Omental fat pad (tissue), 4 donors: ENCODE data around the gene HOMER2. TPM values are rescaled to one million over a fixed set of nuclear protein-coding genes. Genes with fewer than 3 reads are reported as not detected.

Experiments
- ATAC-seq: fragments of 150-250 bp; one replicate; pipeline ENCODE4 v1.9.1; 2016; ENCODE audit warnings: mild to moderate bottlenecking, moderate library complexity; ENCODE audit not compliant: low FRiP score
- DNase-seq: peaks from one replicate; pipeline ENCODE4 v3.0.0-alpha.2; 2019; ENCODE audit warnings: low spot score
- total RNA-seq, 4 donors: library from RNA; depleted of rRNA; stranded (reverse); fragments of >200 nt; gene quantifications; one replicate each; pipeline ENCODE4 v1.1.0, GENCODE V29; 2016
- TF ChIP-seq, protein P1 (sequence below), 3 donors: fragments of 450-650 bp; IDR thresholded peaks; one replicate each; pipeline ENCODE4 v1.5.1; 2016 to 2017; ENCODE audit warnings: antibody characterized with exemption in 3 of 3, mild to moderate bottlenecking in 3 of 3, moderate library complexity in 2 of 3

Gene HOMER2
- total RNA-seq, 4 donors from 2014 or later: 4.0 to 7.1 (median 4.7) TPM

DNA sequence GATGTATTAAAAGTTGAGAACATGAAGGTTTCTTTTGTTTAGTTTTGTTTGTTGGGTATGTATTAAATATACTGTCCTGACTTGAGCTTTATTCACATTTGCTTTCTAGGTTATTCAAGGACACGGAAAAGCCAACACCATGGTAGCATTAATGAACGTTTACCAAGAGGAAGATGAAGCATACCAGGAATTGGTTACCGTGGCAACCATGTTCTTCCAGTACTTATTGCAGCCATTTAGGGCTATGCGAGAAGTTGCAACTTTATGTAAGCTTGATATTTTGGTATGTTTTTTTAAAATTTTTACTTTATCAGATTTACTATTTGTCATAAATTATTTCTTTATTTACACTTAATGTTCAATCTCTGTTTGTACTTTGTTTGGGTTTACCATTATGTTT, 139.5 kb downstream of the HOMER2 start:
- ATAC-seq: no peak
- no peak for DNase-seq
- TF ChIP-seq, protein P1, sequence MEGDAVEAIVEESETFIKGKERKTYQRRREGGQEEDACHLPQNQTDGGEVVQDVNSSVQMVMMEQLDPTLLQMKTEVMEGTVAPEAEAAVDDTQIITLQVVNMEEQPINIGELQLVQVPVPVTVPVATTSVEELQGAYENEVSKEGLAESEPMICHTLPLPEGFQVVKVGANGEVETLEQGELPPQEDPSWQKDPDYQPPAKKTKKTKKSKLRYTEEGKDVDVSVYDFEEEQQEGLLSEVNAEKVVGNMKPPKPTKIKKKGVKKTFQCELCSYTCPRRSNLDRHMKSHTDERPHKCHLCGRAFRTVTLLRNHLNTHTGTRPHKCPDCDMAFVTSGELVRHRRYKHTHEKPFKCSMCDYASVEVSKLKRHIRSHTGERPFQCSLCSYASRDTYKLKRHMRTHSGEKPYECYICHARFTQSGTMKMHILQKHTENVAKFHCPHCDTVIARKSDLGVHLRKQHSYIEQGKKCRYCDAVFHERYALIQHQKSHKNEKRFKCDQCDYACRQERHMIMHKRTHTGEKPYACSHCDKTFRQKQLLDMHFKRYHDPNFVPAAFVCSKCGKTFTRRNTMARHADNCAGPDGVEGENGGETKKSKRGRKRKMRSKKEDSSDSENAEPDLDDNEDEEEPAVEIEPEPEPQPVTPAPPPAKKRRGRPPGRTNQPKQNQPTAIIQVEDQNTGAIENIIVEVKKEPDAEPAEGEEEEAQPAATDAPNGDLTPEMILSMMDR (IDR thresholded peaks at IDR 0.05): no peak

DNA sequence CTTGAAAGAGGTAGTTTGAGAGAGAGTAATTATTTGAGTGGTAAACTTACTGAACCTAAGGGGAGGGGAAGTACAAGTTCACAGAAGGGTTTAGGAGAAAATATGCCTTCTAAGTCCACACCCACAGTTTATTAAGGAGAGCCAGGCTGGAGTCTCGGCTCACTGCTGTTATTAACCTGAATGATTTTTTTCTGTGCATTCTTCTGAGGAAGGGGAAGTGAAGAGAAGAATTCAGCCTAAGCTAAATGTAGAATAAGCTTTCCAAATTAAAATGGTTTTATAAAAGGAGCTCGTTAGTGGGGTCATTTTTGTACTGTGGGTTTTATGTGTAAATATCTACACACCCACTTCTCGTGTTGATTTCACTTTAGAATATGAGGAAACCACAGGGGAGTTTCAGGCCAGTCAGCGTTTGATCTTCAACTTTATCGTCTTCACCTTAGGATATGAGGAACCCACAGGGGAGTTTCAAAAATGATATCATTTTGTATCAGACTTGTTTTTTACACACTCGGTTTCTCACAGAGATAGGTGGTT, 141.6 kb downstream of the HOMER2 start:
- TF ChIP-seq, protein P1 (IDR thresholded peaks at IDR 0.05): no peak
- ATAC-seq (no peak), DNase-seq (no peak)

DNA sequence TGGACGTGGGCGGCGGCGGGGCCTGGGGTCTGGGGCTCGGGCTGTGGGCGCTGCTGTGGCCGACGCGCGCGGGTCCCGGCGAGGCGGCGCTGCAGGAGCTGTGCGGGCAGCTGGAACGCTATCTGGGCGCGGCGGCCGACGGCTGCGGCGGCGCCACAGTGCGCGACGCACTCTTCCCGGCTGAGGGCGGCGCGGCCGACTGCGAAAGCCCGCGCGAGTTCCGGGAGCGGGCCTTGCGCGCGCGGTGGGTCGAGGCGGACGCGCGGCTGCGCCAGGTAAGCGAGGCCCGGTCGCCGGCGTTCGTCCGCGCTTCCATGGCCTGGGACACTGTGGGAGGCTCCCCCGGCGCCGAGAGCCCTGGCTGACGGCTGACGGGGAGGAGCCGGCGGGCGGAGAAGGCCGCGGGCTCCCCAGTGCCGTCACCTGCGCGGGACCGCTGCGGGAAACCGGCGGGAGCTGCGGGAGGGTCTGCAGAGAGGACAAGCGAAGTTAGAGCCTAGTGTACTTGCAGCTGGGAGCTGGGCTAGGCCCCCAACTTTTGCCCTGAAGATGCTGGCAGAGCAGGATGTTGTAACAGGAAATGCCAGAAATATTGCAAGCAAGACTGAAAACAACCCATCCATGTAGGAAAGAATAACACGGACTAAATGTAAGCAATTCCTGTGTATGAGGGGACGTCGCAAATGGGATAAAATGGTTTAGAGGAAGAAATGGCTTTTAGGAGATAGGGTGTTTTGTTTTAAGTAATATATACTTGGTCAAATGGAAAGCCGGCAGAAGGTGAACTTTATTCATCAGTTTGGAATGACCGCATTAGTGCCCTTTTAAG, 142.2 kb downstream of the HOMER2 start:
- DNase-seq (no peak), ATAC-seq (no peak)
- TF ChIP-seq, protein P1 (IDR thresholded peaks at IDR 0.05): no peak

DNA sequence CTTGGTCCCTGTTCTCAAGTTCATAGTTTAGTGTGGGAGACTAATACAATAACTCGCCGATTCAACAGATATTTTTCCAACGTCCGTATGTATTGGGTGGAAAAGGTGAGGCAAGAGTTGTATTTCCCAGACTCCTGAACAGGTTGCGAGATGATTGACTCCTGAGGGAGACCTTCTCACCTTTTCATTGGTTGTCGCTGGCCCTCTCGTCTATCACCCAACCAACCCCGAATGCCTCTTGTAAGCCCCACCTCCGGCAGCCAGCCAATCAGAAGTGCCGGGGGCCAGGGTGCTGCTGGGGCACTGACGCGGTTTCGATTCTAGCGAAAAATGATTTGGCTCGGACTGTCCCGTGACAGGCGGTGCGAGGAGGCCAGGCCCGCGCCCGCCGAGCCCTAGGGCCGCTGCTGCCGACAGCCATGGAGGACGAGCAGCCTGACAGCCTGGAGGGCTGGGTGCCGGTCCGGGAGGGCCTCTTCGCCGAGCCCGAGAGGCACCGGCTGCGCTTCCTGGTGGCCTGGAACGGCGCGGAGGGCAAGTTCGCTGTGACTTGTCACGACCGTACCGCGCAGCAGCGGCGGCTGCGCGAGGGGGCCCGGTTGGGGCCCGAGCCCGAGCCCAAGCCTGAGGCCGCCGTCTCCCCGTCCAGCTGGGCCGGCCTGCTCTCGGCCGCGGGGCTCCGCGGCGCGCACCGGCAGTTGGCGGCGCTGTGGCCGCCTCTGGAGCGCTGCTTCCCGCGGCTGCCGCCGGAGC, 143.0 kb downstream of the HOMER2 start, which contains the start of gene WHAMM:
WHAMM (plus strand) TSS at position 321 of the 753 bp plus-strand sequence; CDS start at position 420, 99 bp downstream.
- TF ChIP-seq, protein P1 (IDR thresholded peaks at IDR 0.05): no peak
- peak; percentile 95 for DNase-seq
- ATAC-seq: peak; percentile 99

DNA sequence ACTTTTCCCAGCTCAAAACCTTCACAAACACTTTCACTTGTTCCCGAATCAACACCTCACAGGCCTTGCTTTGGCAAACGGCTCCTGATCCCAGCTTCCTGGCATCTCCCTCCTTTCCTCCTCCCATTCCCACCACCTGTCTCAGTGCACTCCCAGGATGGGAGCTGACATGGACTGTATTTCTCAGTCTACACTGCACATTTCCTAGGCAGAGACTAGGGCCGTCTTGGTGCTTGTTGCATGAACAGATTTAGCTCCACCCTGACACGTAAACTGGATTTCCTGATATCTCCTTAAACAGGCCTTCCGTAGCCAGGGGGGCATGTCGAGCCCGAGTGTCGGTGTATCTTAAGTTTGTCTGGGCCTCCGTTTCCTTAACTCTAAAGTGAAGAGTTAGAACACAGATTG, 143.9 kb downstream of the HOMER2 start:
- TF ChIP-seq, protein P1 (IDR thresholded peaks at IDR 0.05): no peak
- DNase-seq (no peak), ATAC-seq (no peak)

DNA sequence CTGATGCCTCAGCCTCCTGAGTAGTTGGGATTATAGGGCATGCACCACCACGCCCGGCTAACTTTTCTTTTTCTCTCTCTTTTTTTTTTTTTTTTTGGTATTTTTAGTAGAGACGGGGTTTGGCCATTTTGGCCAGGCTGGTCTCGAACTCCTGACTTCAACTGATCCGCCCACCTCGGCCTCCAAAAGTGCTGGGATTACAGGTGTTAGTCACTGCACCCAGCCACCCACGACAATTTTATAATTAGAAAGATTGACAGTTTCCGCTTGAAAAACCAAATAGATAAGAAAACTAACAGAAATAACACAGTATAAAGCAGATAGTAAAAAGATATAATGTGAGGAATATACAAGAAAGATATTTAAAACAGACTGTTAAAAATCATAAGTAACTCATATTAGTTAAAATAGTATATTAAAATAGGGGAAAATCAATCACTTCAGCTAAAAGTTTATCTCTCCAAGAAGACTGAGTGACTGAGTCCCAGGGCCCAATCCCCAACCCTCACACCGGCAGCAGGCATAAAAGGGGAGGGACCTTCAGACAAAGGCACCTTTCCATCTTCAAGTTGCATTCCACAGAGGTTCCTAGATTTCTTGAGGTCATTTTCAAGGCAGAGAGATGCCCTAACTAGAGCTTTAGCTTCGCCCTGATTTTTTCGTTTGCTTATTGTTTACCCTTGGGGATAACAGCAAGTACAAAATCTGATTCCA, 144.4 kb downstream of the HOMER2 start:
- no peak for DNase-seq
- TF ChIP-seq, protein P1 (IDR thresholded peaks at IDR 0.05): no peak
- no peak for ATAC-seq
